ENCODE measurements around the gene SYTL3.
"Not testable (repeated sequence)": the region's sequence is repeated elsewhere in the genome, so short reads cannot be mapped to it uniquely, and the experiment has no call there.

Gene SYTL3

DNA sequence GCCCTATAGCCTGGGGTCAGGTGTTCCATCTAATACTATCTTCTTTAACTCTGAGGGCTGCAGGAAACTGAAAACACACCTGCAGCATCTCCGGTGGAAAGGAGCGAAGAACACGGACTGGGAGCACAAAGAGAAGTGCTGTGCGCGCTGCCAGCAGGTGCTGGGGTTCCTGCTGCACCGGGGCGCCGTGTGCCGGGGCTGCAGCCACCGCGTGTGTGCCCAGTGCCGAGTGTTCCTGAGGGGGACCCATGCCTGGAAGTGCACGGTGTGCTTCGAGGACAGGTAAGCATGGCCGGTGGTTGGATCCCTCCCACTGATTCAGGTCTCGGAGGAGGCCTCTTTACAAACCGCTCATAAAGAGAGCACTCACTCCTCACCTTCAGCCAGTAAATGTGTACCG lies 15.5 kb downstream of the SYTL3 start:
- DNase-seq, result no peak

DNA sequence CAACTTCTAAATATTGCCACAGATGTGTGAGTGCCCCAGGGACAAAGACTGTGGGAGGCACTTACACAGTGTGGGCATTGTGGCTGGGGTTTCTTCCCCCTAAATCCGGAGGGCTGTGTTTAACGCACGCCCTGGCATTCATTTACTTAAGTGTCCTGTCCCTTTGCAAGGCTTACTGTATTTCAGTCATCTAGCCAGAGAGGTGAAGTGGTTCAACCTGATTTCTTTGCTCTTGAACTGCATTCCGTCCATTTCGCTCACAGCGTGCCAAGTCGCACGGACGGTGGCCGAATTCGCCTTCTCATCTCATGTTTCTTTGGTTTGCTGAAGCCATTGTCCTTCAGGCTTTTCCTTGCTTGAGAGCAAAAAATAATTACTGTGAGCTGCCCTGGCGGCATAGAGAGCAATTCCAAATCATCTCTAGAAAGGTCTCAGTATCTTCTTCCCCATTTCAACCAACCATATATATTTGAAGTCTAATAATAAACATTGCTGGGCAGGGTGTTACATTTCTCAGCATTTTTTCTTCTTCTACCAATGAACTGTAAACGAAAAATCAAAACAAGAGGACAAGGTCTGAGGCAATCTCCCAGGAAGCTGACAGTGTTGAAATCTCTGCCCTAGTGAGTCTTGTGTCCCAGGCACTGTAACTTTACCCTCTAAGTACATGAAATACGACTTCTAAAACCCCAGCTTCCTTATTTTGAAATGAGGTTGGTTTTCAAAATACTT lies 16.9 kb downstream of the SYTL3 start:
- peak; percentile 54 for DNase-seq

DNA sequence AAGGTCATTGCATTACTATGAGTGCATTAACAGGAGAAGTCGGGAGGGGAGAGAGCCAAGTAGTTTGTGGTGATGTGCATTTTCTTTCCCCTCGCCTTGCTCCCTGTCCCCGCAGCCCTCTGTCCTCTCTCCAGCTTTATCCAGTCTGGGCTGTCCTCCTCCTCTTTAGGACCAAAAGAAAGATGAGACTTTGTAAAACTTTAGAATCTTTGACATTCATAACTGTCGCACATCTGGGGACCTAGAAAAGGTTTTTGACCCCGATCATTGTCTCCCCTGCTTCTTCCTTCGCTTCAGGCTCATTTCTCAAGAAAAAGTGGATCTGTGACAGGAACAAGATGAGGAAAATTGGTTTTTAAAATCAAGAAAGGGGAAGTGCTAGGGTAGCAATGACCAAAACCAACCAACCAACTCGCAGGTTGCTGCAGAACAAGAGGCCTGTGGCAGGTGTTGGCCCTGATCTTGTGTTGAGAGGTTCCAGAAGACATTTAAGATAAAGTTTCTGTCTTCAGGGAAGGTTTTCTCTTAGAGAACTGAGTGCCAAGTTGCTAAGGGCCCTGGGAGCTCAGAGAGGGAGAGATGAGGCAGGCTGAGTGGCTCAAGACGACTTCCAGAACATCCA lies 17.6 kb downstream of the SYTL3 start:
- DNase-seq, result no peak

DNA sequence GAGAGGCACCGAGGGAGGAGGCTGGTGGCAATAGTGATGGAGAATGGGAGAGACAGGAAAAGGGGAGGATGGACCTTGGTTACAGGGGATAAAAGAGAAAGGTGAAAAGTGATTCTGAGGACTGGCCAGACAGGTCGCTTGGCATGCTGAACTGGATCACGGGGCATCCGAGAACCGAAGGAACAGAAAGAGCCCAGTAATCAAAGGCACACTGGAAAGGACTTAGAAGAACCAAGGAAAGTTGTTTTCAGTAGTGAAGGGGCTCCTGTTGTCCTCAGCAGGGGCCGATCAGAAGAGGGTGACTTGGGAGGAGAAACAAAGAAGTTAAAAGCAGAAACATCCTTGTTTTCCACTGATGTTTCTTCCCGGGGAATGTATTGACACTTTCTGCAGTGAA lies 18.9 kb downstream of the SYTL3 start:
- no peak for DNase-seq

- no peak for DNase-seq
These were observed 19.5 kb downstream of the SYTL3 start for GRCh38 chr6:158669145-158670035.

DNA sequence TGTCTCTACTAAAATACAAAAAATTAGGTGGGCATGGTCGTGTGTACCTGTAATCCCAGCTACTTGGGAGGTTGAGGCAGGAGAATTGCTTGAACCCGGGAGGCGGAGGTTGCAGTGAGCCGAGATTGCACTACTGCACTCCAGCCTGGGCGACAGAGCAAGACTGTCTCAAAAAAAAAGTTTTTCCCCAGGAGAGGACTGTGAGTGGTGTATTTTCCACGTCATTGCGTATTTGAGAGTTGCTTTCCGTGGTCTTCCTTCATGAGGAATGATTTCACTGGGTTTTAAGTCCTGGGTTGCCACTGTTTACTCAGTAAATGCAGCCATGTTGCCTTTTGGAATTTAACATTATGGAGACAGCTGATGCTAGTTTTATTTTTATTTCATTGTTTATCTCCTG lies 22.3 kb downstream of the SYTL3 start:
- not testable (repeated sequence) for DNase-seq

DNA sequence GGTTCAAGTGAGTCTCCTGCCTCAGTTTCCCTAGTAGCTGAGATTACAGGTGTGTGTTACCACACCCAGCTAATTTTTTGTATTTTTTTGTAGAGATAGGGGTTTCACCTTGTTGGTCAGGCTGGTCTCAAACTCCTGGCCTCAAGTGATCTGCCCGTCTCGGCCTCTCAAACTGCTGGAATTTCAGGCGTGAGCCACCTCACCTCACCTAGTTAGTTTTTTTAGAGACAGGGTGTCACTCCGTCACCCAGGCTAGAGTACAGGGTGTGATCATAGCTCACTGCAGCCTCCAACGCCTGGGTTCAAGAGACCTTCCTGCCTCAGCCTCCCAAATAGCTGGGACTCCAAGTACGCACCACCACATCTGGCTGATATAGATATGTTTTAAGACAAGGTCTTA lies 22.9 kb downstream of the SYTL3 start:
- DNase-seq, result no peak

DNA sequence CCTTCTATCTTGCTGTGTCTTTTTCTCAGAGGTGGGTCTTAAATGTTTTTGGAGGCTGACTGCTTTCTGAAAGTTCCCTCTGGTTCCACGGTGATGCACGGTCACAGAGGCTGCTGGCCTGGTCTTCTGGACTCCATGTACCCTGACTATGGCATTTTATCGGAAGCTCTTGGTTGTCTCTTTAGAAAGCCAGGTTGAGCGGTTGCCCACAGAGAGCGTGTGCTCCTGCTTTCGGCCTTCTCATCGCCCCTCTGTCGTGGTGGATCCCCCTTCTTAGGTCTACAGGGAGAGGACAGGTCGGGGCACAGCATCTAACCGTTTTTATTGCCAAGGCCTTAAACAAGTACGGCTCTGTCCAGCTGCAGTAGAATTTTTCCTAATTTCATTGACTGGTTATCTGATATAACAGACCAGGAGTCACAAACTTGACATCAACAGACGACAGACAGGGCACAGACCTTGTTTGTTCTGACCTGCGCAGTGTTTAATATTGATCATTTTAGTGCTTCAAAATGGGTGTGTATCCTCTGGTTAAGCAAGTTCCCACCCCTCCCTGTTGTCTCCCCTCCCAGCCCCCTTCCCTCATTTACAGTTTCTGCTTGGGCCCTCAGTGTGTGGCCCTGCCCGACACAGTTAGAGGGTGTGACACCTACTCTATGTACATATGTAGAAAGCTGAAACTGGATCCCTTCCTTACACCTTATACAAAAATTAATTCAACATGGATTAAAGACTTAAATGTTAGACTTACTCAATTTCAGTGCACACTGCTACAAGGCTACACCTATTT lies 24.7 kb downstream of the SYTL3 start:
- no peak for DNase-seq

GRCh38 chr6:158677094-158677493 lies 27.2 kb downstream of the SYTL3 start:
- not testable (repeated sequence) for DNase-seq

DNA sequence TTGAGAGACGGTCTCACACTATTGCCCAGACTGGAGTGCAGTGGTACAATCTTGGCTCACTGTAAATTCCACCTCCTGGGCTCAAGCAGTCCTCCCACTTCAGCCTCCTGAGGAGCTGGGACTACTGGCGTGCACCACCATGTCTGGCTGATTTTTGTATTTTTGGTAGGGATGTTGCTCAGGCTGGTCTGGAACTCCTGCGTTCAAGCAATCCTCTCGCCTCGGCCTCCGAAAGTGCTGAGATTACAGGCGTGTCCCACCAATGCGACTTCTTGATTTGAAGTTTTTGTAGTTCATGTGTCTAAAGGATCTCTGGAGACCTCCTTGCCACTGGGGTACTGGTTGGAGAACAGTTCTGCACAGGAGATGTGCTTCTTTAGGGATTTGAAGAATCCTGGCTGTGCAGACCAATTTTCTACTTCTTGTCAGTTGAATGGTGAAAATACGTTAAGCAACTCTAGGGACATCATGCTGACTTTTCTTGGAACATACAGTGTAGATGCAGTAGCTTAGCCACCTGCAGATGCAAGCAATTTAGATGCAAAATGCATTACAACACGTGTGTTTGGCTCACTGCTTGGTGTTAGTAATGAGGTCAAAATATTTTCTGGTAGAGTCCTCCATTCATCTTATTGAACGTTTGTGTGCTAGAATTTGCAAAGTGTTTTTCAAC lies 28.2 kb downstream of the SYTL3 start:
- DNase-seq, result no peak

DNA sequence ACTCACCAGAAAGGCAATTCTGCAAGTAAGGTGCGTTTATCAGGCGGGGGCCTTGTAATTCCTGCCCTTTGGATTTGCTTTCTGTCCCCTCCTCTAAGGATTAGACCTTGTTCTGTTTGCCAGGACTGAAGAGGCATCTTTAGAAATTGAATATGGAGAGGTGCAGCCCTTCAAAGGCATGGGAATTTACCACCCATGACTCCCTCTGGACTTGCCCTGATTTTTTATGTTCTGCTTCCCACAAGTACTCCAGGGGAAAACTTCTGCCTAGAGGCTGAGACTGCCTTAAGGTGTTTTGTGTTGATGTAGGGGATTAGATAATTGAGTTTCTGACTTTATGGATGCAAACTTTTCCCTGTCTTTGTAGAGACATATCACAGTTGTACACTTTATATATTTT lies 30.2 kb downstream of the SYTL3 start:
- DNase-seq, result no peak

- no peak for DNase-seq
These were observed 30.6 kb downstream of the SYTL3 start for GRCh38 chr6:158680481-158680880.

DNA sequence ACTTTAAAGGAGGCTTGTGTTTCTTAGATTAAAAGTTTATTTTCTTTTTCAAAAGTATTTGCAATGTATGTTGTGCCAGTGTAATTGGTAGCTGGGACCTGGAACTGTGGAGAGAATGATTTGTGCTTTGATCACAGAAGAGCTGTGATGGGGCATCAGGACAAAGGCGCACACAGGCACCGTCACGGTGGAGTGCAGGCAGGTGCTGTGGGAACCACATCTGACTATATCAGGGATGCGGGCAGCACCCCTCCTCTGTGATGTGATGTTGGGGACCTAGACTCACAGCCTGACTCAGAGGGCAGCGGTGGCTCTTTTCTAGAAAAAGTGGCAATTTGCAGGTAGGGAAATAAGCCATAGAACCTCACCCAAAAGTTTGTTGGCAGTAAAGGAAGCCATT lies 34.5 kb downstream of the SYTL3 start:
- peak; percentile 47 for DNase-seq

GRCh38 chr6:158684745-158685324 lies 35.0 kb downstream of the SYTL3 start:
- no peak for DNase-seq

GRCh38 chr6:158686311-158686710 lies 36.5 kb downstream of the SYTL3 start:
- no peak for DNase-seq

- peak; percentile 74 for DNase-seq
These were observed 37.0 kb downstream of the SYTL3 start for GRCh38 chr6:158686791-158687381.

DNA sequence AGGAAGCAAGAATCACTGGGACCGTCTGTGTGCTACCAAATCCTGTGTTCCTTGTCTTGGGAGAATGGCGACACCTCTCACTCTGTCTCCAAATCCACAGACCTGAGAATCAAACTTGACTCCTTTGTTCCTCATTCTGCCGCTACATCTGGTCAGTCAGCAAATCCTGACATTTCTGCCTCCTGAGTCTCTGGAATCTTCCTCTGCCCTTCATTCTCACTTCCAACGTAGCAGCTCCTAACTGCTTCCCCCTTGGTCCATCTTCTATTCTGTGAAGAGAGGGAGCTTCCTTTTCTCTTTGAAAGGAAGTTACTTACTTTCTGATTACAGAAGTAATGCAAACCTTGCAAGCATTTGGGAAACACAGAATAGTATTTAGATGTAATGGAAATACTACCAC lies 37.7 kb downstream of the SYTL3 start:
- DNase-seq, result no peak

- DNase-seq, result no peak
These were observed 39.0 kb downstream of the SYTL3 start for GRCh38 chr6:158688860-158689259.

DNA sequence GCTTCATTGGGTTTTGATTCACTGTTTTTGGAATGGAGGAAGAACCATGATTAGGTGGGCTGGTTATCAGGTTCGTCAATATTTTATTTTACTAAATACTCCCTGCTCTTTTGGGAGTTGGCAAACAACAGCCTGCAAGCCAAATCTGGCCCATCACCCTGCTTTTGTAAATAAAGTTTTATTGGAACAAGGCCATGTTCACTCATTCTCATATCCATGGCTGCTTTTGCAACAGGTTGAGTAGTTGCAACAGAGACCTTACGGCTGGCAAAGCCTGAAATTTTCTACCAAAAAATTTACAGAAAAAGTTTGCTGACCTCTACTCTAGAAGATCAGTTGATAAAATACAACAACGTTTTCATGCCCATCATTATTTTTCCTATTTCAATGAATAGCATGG lies 45.1 kb downstream of the SYTL3 start:
- no peak for DNase-seq

GRCh38 chr6:158697811-158698210 lies 48.0 kb downstream of the SYTL3 start:
- no peak for DNase-seq

- no peak for DNase-seq
These were observed 49.1 kb downstream of the SYTL3 start for GRCh38 chr6:158698931-158699330.

DNA sequence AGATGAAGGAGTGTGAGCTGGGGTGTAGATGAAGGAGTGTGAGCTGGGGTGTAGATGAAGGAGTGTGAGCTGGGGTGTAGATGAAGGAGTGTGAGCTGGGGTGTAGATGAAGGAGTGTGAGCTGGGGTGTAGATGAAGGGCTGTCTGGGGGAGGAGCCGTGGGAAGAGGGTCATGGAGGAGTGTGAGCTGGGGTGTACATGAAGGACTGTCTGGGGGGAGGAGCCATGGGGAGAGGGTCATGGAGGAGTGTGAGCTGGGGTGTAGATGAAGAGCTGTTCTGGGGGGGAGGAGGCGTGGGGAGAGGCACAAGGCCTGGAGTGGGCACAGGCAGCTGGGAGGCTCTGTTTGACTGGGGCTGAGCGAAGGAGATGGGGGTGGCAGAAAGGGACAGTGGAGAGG lies 51.4 kb downstream of the SYTL3 start:
- not testable (repeated sequence) for DNase-seq

Data from CD4-positive, alpha-beta T cell treated with Interleukin-15 for 1 hour (primary cell).